NCI-H2171 treated with DMSO at 0.1 percent for 48 hours (cell line): Measurements from ENCODE around the gene ASIC2.
"Not testable (repeated sequence)": the region's sequence is repeated elsewhere in the genome, so short reads cannot be mapped to it uniquely, and the experiment has no call there.

Experiments used
- DNase-seq: peaks from one replicate; lab custom pipeline; 2025; lab: John Stamatoyannopoulos, UW

The ASIC2 gene

DNA sequence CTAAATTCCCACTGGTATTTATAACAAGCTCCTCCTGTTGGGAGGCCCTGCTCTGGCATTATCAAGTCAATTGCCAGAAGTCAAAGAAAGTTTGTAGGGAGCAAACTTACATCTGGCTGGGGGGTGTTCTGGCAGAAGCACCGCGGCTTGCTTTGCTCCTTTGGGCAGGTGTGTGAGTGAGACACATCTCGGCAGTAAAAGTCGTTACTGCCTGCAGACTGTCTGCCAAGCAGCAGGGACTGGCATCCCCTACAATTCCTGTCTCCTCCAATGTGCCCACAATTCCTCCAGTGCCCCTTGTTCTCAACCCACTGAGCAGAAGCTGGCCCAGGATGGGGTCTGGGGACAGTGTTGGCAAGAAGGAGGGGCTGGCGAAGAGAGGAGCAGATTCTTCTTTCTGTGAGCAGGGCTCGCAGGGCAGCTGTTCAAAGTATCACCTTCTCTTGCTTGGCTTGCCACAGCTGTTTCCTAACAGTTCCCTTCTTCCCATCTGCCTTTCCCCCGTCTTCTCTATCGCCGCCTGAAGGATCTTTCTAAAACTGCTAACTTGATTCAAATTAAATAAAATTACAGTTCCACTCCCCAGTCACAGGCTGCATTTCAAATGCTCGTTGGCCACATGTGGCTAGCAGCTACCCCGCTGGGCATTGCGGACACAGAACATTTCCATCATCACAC is 271.2 kb downstream of the ASIC2 start:
- peak; percentile 93 for DNase-seq

DNA sequence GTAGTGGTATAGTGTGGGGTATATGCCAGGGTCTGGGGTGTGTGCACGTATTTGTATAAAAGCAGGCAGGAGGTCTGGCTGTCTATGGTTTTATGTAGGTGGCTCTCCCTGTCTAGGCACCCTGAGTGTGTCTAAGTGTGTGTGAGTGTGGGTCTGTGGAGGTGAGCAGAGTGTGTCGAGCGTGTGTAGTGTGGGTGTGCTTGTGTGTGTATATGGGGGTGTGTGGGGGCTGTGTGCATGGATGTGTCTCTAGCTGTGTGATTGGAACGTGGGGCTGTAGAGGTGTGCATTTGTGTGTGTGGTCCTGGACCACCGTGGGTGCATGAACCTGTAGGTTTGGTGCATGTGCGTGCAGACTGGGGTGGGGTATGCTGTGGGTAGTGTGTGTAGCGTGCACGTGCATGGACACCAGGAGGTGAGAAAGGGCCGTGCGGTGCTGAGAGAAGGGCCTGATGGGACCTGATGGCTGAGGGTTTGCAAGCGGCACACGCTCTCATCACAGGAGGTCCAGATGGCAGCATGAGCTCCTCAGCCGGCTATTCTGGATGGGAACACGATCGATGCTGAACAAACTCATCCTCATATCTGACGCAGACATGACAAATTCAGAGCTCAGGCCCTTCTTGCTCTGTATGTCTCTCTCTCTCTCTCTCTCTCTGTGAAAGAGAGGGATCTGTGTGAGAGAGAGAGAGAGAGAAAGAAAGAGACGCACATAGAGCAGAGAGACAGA is 273.8 kb downstream of the ASIC2 start:
- DNase-seq: peak; percentile 58

DNA sequence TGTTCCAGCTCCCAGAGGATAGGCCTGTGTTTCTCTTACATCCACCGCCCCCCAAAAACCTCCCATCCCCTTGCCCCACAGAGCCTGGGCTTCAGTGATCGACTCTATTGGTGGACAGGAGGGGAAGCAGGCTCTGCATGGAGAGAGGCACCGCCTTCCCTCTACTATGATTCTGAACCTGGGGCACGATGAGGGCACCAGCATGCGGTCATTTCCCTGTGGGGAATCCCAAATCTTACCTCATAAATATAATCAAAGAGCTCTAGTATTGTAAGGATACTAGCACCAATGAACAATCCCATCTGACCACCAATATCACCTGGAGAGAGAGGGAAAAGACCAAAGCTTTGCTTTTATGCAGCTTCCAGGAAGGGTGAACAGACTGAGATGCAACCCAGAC is 275.7 kb downstream of the ASIC2 start:
- no peak for DNase-seq

DNA sequence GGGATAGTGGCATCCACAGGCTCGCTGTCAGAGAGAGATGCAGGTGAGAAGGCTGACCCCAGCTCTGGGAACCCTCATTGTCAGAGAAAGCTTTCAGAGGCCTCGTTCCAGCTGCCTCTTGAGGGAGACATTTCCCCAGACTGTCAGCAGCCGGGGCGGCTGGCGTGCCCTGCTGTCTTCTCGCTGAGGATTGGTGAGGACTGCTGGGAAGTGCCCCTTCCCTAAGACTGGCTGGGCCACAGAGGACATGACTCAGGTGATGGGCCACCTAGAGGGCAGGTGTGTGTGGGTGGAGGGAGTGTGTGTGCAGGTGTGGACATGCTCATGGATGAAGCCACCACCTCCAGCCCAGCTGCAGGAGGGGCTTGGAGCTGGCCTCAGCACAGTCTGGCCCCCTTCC is 276.2 kb downstream of the ASIC2 start:
- no peak for DNase-seq

DNA sequence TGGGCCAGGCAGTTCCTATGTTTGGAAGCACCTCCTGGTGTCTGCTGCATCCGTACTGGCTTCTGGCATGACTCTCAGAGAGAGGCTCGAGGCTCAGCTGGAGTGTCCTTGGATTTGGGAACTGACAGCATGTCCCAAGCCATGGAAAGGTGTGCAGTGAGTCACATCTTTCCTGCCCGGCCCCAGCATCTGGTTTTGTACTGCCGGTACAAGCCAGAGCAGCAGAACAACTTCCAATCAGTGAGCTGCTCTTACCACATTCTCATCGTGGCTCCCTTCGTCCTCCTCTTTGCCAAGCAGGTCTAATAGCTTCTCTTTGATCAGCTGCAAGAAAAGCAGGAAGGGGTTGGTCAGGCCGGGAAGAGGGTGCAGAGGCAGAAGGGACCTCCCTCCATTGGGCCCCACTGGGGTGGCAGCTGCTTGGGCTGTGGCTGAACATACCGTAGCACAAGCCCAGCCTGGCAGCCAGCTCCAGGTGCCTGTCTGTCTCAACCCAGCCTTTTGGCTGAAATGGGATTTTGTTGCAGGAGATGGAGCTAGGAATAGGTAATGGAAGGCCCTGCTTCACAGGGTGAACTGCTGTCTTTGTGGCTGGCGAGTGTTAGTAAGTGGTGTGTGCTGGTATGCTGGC is 277.3 kb downstream of the ASIC2 start:
- DNase-seq: no peak

DNA sequence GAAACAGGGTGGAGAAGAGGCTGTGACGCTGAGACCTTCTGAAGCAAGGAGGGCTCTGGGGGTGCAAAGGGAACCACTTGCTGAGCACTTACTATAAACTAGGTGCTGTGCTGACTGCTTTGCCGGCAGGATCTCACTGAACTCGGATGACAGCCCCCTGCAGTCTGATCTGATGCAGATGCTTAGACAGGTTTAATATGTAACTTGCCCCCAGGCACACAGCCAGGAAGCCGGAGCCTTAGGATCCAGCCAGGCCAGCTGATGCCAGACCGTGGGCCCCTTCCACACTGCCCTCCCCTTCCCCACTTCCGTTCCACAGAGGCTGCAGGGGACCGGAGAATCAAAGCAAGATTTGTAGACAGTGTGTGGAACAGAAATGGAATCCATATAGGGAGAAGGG is 278.3 kb downstream of the ASIC2 start:
- DNase-seq: no peak

DNA sequence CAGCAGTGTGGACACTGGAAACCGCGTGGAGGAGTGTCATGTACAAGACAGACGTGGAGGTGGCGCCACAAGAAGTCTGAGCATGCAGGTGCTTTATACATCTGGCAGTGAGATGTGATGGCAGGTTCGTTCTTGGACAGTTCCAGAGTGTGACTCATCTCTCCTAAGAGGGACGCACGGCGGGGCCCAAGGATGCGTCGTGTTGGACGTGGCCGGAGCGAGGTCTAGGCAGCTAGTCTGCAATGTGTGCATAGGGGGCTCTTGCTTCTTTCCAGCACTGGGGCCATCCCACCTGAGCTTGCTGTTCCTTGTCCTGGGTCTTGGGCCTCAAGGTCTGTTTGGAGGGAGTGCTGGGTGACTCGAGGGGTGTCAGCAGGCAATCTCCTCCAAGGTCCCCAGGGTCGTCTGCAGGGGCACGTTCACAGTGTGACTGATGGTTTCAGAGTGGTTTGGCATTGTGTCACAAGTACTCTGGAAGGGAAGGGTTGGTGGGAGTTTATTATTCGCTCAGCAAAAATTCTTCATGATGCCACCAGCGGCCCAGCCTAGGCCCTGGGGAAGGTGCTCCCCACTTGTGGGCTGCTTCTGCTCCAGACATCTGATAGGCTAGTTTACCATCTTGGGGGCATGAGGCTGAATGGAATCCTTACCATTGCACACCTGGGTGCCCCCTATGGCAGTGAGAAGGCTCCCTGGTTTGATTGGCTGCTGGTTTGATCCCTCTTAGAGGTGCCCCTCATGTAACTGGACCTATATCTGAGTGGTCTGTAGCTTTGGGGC is 279.3 kb downstream of the ASIC2 start:
- no peak for DNase-seq

DNA sequence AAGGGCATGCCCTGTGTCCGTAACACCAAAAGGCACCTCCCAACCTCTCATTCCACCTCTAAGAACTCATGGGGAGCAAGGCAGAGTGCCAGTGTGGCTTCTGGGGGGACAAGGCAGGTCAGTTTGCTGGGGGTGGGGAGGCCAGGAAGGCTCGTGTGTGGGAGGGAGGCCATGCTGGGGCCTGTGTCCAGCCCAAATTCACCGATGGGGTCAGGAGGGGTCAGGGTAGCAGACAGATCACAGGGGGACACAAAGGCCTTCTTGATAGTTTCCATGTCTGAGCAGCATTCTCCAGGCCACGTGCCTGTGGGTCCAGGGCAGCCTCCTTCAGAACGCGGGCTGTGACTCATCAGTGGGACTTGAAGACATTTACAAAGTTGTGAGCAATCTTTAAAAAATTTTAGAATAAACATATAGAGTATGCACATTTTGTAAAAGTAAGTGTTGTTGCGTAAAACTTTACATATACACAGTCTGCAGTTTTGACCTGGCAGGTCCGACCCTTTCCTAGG is 280.5 kb downstream of the ASIC2 start:
- no peak for DNase-seq

DNA sequence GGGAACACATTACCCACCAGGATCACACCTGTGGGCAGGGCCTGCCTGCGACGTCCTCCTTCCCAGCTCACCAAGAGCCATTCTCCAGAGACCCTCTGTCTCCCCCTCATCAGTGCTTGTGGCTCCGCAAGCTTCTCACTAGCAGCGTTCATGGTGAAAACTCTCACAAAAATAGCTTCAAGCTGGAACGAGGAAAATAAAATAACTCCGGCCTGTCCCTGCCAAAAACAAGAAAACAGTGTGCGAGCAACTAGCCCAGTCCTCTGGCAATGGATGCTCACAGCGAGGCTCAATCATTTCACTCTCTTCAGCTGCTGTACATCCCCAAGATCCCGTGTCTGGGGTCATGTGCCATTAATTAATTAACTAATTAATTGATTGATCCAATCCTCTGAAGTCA is 283.5 kb downstream of the ASIC2 start:
- no peak for DNase-seq

DNA sequence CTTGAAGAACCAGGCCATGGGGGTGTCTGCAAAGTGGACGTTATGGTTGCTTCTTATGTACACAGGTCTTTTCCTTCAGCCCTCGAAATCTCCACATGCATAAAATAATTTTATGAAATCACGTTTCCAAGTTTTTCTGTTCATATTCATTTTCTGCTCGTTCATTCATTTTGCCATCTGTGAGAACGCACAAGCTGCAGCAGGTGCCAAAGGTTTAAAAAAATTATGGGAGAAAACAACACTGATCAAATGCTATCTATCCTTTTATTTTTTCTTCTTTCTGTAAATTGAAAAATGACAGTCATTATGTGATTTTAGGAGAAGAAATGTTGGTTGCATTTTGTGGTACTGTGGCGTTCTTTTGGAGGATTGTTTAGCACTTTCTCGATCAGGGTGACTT is 285.9 kb downstream of the ASIC2 start:
- DNase-seq: no peak

DNA sequence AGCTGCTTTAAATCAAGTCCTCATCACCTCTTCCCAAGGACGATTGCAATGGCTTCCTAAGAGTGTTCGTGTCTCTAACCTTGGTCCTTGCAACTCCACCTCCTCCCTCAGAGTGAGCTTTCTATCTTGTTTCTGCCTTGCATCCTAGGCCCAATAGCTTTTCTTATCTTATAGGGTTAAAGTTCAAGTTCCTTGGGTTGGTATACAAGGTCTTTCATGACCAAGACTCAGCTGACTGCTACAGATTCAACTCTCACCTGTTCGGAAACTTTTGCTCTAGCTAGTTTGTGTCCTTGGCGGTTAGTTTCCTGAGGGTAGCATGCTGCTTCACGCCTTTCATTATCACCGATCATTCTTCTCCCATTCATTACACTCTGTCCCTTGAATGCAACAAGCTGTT is 290.8 kb downstream of the ASIC2 start:
- no peak for DNase-seq

DNA sequence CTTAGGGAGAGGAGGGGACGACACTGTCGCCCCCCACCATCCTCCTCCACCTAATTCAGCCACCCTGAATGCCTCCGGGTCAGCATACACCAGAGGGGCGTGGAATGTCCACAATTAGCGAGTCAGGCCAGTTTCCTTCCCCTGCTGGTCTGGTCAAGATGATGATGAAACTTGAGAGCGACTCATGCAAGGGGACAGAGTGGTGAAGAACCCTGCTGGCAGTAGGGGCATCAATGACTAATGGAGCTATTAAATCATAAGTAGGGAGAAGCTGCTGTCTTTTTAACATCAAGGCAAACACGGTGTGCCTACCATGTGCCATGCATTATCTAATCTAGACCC is 294.2 kb downstream of the ASIC2 start:
- DNase-seq: no peak

DNA sequence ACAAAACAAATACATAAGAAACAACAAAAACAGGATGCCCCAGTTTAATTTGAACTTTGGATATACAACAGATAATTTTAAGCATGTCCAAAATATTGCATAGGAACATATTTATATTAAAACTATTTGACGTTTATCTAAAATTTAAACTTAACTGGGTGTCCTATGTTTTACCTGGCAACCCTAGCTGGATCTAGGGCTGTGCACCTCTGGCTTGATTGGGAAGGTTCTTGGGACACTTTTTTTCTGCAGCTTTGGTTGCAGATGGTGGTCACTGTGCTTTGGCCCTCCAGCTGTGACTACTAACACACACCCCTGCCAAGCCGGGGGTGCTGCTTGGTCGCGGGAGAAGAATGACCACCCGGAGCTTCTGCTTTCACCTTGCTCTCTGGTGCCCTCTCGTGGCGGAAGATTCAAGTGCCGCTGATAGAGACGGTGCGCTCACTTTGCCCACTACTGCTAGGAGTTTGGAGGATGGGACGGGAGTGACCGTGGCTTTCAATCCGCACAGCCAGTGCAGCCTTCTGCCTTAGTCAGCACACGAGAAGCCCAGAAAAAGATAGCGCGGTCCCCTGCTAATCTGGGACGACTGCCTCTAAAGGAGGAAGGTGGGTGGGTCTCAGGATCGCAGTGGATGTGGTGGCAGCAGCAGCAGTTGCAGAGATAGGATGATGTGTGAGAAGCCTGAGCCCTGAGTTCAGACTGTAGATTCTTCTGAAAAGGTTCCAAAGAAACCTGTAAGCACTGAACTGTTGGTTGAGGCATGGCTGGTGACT is 294.8 kb downstream of the ASIC2 start:
- peak; percentile 40 for DNase-seq

DNA sequence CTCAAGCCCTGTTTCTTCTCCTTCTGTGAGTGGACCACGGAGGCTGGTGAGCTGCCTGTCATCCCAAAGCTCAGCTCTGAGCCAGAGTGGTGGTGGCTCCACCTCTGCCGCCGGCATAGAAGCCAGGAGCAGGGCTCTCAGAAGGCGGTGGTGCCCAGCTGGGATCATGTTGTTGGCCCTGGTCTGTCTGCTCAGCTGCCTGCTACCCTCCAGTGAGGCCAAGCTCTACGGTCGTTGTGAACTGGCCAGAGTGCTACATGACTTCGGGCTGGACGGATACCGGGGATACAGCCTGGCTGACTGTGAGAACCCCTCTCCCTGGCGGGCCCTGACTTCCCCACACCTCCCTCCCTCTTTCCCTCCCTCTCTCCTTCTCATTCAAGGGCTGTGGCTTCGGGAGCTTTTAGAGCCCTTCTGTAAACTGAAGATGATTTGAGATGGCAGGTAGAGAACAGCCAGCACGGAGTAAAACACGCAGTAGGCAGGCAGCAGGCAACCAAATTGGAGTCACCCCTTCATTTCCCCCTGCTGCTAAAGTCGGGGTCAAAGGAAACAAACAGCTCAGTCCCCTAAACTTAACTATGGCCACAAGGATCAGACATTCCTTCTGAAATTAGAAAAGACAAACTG is 297.6 kb downstream of the ASIC2 start:
- DNase-seq: no peak

DNA sequence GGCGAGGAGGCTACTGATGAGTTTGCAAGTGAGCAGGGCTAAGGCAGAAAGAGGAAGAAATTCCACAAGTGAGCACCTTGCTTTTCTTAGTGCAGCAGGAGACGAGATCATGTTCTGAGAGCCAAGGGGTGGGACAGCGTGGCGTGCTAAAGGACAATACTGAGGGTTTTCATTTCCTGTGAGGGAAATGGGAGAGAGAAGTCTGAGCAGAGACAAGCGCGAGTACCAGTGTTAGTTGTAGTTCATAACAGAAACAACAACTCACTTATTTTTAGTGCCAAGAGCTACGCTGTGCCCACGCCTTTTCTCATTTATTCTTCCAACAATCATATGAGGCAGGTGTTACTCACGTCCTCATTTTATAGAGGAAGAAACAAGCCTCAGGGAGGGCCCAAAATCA is 299.1 kb downstream of the ASIC2 start:
- DNase-seq: no peak

DNA sequence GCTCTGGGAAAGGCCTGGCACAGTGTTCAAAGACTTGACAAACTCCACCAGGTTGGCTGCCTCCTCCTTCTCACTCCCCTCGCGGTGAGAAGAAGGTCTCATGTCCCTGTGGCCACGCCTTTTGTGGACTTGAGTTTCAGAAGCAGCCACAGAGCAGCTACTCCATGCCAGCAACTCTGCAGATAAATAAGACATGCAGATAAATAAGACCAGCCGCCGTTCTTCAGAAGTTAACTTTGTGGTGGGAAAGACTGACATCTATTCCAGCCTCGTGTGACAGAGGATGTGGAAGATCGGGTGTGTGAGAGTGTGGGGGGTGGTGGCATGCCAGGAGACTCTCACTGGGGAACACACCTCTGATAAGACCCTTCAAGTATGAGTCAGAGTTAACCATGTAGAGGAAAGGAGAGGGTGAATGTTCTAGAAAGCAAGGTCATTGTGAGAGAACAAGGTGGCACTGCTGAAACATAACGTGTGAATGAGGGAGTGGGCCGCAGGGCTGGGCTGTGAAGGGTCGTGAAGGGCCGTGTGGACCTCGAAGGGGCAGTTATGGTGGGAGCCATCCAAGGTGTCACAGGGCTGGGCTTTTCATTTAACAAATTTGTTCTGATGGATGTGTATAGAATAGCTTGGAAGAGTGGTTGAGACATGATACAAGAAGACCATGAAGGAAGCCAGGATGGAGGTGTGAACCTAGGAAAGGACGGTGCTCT is 300.6 kb downstream of the ASIC2 start:
- no peak for DNase-seq

DNA sequence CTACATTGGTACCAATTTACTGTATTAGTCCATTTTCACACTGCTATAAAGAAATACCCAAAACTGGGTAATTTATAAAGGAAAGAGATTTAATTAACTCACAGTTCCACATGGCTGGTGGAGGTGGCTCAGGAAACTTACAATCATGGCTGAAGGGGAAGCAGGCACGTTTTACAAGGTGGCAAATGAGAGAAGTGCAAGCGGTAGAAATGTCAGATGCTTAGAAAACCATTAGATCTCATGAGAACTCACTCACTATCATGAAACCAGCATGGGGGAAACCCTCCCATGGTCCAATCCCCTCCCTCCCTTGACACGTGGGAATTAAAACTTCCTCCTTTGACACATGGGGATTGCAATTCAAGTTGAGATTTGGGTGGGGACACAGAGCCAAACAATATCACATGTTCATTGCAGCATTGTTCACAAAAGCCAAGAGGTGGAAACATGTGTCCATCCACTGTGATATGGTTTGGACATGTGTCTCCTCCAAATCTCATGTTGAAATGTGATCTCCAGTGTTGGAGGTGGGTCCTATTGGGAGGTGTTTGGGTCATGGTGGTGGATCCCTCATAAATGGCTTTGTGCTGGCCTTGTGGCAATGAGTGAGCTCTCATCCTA is 304.5 kb downstream of the ASIC2 start:
- no peak for DNase-seq

DNA sequence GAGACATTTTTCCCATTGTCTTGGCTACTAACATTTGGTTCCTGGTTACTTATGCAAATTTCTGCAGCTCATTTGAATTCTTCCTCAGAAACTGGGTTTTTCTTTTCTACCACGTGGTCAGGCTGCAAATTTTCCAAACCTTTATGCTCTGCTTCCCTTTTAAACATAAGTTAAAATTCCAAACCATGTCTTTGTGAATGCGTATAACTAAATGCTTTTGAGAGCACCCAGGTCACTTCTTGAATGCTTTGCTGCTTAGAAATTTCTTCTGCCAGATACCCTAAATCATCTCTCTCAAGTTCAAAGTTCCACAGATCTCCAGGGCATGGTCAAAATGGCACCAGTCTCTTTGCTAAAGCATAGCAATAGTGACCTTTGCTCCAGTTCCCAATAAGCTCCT is 305.2 kb downstream of the ASIC2 start:
- not testable (repeated sequence) for DNase-seq

DNA sequence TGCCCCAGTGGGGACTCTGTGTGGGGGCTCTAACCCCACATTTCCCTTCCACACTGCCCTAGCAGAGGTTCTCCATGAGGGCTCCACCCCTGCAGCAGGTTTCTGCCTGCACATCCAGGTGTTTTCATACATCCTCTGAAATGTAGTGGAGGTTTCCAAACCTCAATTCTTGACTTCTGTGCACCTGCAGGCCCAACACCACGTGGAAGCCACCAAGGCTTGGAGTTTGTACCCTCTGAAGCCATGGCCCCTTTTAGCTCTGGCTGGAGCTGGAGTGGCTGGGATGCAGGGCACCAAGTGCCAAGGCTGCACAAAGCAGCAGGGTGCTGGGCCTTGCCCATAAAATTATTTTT is 305.7 kb downstream of the ASIC2 start:
- DNase-seq: not testable (repeated sequence)

DNA sequence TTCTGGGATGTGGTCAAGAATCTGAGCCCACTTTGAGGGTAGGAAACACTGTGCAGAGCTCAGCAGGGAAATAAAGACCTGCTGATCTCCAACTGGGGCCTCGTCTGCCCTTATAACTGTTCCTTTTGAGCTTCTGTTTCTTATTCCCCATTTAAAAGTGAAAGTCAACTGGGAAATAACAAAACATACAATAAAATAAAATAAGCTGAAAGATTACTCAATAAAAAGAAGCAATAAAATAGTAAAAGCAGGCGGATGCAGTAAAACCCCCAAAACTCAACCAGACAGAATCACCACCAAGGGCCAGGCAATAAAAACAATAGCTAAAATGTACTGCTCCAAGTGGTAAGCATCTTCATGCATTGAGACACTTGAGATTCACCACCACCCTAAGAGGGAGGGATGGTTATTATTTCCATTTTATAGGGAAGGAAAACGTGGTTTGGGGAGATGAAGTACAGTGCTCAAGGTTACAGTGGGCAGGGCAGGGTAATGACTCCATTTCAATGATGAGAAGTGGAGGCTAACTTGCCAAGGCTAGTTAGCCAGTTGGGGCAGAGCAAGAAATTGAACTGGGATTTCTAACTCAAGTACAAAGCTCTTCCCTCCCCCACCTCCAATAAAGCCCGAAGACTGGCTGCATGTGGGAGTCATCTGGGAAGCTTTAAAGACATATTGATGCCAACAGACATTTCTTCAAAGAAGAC is 307.9 kb downstream of the ASIC2 start:
- DNase-seq: no peak
